ENCODE results near the gene CA5B.
"Not testable (repeated sequence)": the region's sequence is repeated elsewhere in the genome, so short reads cannot be mapped to it uniquely, and the experiment has no call there.

The CA5B gene

DNA sequence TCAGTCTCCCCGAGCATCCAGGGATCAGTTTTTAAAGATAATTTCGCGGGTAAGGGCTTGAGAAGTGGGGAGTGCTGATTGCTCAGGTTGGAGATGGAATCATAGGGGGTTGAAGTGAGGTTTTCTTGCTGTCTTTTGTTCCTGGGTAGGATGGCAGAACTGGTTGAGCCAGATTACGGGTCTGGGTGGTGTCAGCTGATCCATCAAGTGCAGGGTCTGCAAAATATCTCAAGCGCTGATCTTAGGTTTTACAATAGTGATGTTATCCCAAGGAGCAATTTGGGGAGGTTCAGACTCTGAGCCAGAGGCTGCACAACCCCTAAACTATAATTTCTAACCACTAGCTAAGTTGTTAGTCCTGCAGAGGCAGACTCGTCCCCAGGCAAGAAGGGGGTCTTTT is 8.6 kb downstream of the CA5B start:
- DNase-seq = not testable (repeated sequence)

DNA sequence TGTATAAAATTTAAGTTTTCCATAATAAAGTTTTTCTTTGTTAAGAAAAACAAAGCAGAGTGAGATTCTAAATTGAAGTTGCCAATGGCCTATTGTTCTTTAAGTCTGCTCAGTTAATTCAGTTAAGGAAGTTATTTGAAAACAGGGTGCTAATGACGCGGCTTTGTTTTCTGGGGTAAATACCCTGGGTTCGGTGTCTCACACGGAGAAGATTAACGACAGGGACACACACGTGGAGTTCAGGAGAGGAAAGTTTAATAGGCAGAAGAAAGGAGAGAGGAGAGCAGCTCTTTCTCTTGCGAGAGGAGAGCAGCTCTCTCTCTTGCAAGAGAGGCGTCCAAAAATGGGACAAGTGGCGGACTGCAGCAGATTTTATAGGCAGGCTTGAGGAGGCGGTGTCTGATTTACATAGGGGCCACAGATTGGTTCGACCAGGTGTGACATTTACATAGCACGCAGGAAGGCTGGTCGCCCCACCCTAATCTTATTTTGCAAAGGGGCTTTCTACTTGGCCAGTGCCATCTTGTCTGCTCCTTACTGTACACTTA is 9.6 kb downstream of the CA5B start:
- DNase-seq = no peak
- intact Hi-C loops (cut with DNase I) = no loop called here

More for the DNA sequence above, 8.6 kb downstream of the CA5B start:
- intact Hi-C loops (cut with DNase I) = not testable (repeated sequence)

DNA sequence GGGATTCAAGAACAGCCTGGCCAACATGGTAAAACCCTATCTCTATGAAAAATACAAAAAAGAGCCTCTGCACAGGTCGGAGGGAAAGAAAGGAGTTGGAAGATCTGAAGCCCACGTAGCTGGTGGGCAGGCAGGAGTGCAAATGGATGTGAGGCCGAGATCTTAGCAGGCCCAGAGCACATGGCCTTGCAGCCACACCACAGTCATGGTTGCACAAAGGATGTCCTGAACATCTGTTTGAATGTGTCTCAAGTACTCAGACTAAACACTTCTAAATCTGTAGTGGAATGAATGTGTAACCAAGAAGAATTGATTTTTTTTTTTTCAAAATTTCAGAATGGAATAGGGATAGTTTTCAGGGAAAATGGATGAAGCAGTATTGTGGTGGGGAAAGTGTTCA is 10.8 kb downstream of the CA5B start:
- intact Hi-C loops (cut with DNase I) = no loop called here
- no peak for DNase-seq

DNA sequence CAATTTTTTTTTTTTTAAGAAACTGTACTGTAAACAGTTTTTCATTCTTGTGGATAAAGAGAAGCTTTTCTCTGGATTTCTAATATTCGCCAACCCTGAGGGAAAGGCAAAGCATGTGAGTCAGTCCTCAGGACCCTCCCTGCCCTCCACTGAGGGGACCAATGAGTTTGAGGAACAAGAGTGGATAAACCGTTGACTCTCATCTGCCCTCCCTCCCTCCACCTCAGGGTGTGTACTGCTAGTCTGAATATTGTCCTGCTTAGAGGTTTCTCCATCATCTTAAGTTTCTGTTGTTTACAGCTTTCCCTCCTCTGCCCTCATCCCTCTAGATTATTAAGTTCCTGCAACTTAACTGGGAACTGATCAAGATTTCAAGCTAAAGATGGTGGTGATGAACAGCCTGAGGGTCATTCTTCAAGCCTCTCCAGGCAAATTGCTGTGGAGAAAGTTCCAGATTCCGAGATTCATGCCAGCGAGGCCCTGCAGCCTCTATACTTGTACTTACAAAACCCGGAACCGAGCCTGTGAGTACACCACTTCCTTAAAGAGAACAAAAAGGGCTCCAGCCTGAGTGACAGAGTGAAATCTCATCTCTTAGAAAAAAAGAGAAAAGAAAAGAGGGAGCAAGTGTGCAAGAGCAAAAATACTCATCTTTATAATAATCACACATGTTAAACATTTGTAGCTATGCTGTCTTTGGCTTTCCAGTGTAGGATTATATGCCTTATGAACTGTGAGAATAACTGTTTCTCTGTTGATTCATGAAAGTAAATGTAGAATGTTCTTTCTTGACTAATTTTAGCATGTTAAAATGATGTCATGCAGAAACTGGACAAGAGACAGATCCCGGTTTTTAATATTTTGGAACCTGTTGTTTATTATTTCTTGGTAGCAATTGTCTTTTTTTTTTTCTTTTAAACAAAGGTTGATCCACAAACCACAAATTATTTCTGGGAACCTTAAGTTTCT is 11.9 kb downstream of the CA5B start:
- peak in 1 of 10 donors; percentile 3 for DNase-seq
- intact Hi-C loops (cut with DNase I) = no loop called here

DNA sequence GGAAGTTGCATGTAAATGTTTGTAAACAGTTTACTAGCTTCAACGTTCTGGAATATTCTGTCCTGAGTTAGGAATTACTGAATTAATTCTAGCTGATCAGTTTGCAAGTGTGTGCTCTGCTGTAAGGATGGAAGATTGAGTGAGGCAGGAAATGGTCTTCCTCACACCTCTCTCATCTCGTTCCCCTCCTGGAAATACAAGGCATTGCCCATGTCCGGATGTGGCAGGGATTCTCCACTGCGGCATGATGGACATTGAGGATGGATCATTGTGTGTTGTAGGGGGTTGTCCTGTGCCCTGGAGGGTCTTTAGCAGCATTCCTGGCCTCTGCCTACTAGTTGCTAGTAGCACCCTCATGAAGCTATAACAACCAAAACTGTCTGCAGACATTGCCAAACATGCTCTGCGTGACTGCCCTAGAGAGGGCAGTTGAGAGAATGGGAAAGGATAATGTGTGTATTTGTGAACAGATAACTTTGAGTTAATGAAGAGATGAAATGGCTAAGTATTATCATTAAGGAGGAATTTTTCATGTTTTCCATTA is 12.6 kb downstream of the CA5B start:
- intact Hi-C loops (cut with DNase I) = no loop called here
- DNase-seq = no peak

DNA sequence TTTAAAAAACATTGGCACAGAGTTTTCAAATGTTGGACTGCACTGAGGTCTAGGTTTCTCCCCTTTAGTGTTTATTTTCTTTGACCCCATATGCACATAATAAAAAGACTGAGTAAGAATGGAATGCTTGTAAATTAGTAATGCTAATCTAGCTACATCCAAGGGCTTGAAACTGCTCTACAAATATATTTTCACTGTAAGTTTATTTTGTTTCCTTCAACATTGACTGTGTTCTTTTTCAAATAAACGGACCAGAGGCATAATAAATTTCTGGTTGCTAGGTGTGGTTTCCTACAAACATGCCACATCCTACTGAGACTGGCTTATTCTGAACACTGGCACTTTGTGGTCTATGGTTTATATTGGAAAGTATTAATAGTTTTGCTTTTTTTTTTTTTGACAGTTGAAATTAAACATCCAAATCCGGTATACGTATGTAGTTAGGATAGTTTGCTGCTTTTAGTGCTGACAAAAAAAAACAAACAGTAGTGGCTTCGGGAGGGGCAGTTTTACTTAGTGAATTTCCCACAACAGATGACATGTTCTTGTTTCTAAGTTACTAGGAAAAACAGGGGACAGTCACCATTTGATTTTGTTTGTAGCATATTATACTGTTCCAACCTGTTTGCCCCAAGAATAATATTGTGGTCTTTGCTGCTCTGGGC is 13.2 kb downstream of the CA5B start:
- intact Hi-C loops (cut with DNase I) = no loop called here
- no peak for DNase-seq

DNA sequence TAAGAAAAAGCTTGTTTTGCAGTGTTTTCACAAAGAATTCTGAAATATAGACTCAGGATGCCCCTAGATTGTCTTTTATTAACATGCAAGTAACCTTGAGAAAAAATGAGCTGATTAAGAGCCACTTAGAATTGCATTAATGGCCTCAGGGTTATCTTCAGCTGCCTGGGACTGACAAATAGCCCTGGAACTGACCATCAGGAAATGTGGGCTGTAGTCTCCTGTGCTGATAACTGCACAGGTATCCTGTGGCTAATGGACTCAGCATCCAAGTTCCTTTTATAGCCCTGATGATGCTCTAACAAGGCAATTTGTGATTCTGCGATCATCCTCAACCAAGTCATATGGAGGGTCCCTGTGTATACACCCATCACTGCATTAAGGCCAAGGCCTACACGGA is 17.0 kb downstream of the CA5B start:
- DNase-seq = no peak
- intact Hi-C loops (cut with DNase I) = no loop called here

DNA sequence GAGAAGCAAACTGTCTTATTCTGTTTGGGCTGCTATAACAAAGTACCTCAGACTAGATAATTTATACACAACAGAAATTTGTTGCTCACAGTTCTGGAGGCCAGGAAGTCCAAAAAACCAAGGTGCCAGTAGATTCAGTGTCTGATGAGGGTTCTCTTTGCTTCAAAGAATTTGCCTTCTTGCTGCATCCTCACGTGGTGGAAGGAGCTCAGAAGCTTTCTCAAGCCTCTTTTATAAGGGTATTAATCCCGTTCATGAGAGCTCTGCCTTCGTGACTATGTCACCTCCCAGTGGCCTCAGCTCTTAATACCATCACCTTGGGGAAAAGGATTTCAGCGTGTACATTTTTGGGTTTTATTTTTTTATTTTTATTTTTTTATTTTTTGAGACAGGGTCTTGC is 20.1 kb downstream of the CA5B start:
- no peak for DNase-seq
- intact Hi-C loops (cut with DNase I) = no loop called here

DNA sequence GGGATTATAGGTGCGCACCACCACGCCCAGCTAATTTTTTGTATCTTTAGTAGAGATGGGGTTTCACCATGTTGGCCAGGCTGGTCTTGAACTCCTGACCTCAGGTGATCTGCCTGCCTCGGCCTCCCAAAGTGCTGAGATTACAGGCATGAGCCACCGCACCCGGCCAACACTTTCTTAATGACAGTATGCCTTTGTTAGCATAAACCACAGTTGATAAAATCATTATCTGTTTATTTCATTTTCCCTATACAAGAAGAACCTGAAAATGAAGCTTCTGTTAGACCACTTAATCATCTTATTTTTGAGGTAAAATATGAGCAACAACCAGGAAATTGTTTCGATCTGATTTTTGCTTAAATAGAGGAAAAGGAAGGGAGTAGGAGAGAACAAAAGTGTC is 21.8 kb downstream of the CA5B start:
- intact Hi-C loops (cut with DNase I) = loop anchor here (5.0 kb wide), 1 partner anchor 212 kb away; no protein-coding TSS in a partner anchor
- not testable (repeated sequence) for DNase-seq

DNA sequence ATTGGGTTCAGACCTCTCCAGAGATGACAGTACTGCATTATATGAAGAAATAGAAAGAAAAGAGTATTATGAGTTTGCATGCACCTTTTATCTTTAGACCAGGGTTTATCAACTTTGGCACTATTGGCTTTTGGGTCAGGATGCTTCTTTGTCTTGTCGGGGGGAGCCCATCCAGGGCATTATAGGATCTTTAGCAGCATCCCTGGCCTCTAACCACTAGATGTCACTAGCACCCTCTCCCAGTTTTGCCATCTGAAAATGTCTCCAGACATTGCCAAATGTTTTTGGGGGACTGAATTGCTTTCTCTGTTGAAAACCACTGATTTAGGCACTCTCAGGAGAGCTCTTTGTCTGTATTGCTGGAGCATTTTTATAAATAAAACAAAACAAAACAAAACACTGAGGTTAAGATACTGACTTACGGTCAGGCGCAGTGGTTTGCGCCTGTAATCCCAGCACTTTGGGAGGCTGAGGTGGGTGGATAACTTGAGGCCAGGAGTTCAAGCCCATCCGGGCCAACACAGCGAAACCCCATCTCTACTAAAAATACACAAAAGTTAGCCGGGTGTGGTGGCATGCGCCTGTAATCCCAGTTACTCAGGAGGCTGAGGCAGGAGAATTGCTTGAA is 23.6 kb downstream of the CA5B start:
- intact Hi-C loops (cut with DNase I) = loop anchor here (5.0 kb wide), 1 partner anchor 211 kb away; no protein-coding TSS in a partner anchor
- DNase-seq = peak in 3 of 10 donors; percentile 6 to 23 (median 8)

DNA sequence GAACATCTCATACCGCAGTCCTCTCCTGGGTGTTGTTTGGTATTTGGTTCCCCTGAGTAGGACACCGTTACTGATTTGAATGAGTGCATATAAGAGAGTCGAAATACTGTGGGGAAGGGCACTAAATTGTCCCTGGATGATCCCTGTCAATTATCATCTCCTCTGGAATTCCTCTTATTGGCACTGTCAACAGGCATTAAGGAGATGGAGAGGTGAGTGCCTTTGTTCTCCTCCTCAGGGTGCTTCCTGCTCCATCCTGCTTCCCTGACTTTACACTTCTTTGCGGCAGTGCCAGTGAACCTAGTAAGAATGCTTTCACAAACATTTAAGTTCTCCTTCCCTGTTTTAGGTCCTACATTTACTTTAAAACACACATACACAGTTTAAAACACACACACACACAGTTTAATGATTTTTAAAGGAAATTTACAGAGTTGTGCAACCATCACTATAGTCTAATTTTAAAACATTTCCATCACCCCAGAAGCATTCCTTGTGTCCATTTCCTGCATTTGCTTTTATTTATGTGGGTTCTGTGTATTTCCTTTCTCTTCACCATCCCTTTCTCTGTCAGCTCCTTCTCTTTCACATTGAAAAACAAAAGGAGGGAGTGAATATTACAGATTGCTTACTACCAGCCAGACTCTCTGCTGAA is 31.4 kb downstream of the CA5B start:
- DNase-seq = no peak
- intact Hi-C loops (cut with DNase I) = no loop called here

DNA sequence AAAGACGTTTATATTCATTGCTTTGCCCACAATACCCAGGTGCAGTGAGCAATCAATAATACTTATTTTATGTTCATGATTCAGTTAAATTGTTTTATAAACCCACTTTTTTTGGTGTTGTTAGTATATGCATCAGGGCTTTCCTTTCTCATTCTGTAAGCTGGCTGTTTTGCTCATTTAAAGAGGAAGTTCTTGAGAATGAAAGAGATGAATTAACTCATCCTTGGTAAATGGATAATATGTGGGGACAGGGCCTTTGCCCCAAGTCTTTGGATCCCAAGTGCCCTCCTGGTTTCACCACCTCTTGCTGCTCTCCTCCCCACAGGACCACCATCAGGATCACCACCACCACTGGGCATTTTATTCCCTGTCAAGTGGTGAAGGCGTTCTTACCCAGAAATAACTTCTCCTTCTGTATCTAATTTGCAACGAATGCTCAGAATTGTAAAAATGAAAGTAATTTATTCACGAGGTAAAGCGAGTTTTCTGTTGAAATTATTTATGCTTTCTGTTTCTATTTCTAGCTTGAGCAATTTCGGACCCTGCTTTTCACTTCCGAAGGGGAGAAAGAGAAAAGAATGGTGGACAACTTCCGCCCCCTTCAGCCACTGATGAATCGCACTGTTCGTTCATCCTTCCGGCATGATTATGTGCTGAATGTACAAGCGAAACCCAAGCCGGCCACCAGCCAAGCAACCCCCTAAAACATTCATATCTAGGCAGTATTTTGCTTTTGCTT is 44.1 kb downstream of the CA5B start:
- DNase-seq = no peak
- intact Hi-C loops (cut with DNase I) = no loop called here

DNA sequence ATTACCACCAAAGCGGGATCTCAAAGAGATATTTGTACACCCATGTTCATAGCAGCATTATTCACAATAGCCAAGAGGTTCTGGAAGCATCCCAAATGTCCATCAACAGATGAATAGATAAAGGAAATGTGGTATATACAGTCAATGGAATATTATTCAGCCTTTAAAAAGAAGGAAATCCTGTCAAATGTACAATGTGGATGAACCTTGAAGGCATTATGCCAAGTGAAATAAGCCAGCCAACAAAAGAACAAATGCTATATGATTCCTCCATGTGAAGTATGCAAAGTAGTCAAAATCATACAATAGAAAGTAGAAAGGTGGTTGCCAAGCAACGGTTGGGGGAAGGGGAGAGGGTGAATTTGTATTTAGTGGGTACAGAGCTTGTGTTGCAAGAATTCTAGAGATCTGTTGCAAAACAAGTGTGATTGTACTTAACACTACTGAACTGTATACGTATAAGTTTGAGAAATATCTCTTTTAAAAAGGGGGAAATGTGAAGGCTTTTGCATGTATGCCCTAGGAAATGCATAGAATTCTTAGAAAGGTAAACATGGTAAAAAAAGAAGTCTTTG is 47.2 kb downstream of the CA5B start:
- intact Hi-C loops (cut with DNase I) = no loop called here
- no peak for DNase-seq

DNA sequence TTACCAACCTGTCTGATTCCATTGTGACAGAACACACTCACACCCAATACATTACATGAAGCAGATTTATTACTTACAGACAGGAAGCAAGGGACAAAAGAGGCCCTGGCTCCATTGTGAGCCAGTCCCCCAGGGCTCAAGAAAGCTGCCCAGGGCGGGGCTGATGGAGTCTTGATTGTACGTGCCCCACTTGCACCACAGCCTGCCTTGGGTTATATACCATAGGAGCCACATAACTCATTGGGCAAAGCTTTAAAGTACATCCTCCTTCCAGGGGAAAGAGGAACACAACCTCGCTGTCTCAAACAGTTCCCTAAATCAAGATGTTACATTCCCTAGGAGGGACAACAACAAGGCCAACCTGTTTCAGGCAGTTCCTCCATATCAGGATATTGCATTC is 48.8 kb downstream of the CA5B start:
- DNase-seq = no peak
- intact Hi-C loops (cut with DNase I) = no loop called here

DNA sequence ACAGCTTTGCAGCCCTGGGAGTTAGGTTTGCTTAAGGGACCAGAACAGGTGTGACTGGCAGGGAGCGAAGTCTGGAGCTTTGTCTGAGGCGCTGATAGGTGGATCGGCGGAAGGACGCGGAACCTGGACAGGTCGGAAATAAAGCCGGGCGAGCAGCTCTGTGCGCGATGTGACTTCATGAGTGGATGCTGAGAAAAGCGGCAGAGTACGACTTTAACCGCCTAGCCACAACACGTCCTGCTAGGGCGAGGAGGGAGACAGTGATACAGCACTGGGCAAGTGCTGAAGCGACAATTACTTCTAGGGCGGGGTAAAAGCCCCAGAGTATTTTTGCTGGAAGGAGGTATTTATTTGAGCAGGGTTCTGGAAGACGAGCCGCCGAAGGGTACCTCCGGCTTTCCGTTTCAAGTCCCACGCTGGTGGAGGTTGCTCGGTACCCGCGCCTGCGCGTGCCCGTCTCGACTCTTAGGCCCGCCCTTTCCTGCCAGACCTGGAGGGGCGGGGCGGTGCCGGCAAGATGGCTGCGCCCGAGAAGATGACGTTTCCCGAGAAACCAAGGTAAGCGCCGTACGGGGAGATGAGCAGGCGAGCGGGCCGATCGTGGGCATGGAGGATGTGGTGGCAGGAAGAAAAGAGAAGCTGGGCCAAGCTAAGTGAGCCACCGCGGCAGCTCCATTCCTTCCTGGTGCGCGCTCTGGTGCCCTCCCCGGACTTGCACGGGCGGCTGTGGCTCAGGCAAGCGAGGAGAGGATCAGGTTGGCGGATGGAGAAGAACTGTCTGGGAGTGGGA is 52.1 kb downstream of the CA5B start, which contains the start of gene ZRSR2:
Gene ZRSR2 (plus strand): TSS at position 506 of the 790 bp plus-strand sequence. CDS start 12 bp downstream, at position 518.
- intact Hi-C loops (cut with DNase I) = no loop called here
- peak; percentile 76 to 99 (median 87) for DNase-seq

DNA sequence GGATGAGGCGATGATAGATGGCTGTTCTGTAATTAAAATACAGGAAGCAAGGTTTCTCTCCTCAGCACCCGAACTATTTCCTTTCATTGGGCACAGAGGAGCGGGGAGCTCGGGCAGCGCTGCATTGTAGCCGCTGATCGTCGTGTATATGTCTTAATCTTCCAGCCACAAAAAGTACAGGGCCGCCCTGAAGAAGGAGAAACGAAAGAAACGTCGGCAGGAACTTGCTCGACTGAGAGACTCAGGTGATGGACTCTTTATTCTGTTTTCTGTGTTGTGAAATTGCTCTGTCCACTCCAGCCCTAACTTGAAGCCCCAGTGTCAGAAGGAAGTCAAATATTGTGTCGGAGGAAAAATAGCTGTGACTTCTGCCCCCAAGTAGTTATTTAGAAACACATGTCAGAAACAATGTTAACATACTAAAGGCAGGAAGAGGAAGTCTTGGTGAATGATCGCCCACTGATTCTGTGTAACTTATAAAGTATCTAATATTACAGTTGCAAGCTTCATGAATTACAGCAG is 52.8 kb downstream of the CA5B start:
- DNase-seq = peak in 1 of 10 donors; percentile 2
- intact Hi-C loops (cut with DNase I) = no loop called here

DNA sequence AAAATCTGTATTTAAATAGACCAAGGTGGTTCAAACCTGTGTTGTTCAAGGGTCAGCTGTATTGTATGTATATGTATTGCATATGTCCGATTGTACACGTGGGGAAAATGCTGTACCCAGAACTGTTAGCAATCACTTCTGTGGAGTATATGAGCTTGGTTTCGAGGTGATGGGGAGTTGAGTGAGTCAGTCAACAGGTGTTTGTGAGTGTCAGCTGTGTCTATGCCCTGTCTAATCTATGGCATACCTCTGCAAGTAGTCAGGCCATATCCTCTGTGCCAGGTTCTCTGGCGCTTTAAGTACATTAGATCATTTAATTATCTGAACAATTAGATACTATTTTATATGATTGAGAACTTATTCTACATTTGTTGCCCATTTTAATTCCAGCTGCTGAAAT is 59.6 kb downstream of the CA5B start:
- intact Hi-C loops (cut with DNase I) = no loop called here
- no peak for DNase-seq

DNA sequence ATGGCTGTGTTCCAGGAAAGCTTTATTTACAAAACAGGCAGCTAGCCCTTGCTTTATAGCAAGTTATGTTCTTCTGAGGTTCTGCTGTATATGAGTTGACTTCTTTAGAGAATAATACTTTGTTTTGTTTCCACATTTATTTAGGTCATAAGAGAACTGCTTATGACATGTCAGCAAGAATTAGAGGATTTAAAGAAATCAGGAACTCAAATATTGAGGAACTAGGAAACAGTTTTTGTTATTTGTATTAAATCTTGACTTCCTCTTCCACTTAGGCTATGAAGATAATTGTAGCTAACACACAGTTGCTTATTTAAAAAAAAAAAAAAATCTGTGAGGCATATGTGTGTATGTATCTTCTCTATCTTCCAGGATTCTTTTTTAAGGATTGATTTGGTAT is 66.5 kb downstream of the CA5B start:
- DNase-seq = no peak
- intact Hi-C loops (cut with DNase I) = no loop called here
